ENCODE data around the gene ST3GAL3.

Gene ST3GAL3, protein sequence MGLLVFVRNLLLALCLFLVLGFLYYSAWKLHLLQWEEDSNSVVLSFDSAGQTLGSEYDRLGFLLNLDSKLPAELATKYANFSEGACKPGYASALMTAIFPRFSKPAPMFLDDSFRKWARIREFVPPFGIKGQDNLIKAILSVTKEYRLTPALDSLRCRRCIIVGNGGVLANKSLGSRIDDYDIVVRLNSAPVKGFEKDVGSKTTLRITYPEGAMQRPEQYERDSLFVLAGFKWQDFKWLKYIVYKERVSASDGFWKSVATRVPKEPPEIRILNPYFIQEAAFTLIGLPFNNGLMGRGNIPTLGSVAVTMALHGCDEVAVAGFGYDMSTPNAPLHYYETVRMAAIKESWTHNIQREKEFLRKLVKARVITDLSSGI

GRCh38 chr1:43707190-43708001 lies at the start of gene ST3GAL3:
Gene ST3GAL3 (plus strand): TSS chr1:43707536. CDS start chr1:43736263, 28,727 bp downstream.
- TF ChIP-seq YY1 (IDR thresholded peaks at IDR 0.05; ENCODE audit: insufficient read depth, insufficient read length) (peak; percentile 85), SUZ12 (IDR thresholded peaks at IDR 0.05; ENCODE audit: extremely low read depth, insufficient read depth, insufficient read length) (no peak)
- Histone ChIP-seq H3K27me3 (ENCODE audit: insufficient read depth, insufficient read length) (no peaks in the 10 kb centered on the region), H3K36me3 (ENCODE audit: insufficient read depth, insufficient read length, low read length) (peaks cover 70% of the 10 kb centered on the region), H3K9ac (ENCODE audit: insufficient read length, low read depth) (peak within 1 kb of the TSS; percentile 100), H3K4me3 (ENCODE audit: insufficient read length, low read depth) (peak within 1 kb of the TSS; percentile 94), H3K4me1 (ENCODE audit: insufficient read depth, insufficient read length) (peaks cover 10% of the 10 kb centered on the region), H3K9me3 (ENCODE audit: insufficient read depth, low read length) (no peaks in the 10 kb centered on the region)
- DNase-seq (ENCODE audit: low read depth, low spot score): peak; percentile 95

DNA sequence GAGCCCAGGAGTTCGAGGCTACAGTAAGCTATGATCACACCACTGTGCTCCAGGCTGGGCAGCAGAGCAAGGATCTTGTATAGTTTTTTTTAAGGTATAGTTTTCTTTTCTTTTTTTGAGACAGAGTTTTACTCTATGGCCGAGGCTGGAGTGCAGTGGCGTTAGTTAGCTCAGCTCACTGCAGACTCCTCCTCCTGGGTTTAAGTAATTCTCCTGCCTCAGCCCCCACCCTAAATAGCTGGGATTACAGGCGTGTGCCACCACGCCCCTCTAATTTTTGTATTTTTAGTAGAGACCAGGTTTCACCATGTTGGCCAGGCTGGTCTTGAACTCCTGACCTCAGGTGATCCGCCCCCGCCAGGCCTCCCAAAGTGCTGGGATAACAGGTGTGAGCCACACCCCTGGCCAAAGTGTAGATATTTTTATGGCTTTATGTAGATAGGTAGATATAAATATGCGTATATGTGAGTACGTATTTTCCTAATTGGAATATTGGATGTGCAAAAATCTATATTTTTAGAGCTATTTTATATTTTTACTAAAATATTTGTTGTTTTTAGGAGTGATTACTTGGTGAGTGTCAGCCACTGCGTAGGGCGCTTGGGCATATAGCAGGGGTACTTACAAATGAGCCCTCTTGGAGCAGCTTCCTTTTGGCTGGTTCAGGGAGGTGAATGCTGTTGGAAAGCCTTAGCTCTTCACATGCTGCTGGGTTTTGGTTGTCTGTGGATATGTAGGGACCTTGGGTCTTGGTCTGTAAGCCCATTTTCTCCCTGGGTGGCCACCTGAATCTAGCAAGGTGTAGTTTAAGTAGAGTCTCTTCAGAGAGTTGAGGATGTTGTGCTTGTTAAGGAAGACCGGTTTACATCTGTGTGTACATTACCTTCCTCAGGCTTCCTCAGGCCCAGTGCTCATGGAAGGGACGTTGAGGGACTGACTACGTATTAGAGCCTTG lies 47.8 kb upstream of the ST3GAL3 start:
- H3K4me3 ChIP-seq (ENCODE audit: insufficient read length, low read depth): no peak overlapping the region
- H3K36me3 ChIP-seq (ENCODE audit: insufficient read depth, insufficient read length, low read length): peaks cover 94% of the 10 kb centered on the region
- TF ChIP-seq SUZ12 (IDR thresholded peaks at IDR 0.05; ENCODE audit: extremely low read depth, insufficient read depth, insufficient read length): no peak
- TF ChIP-seq YY1 (IDR thresholded peaks at IDR 0.05; ENCODE audit: insufficient read depth, insufficient read length): no peak
- no peak for TF ChIP-seq ZNF274 (IDR thresholded peaks at IDR 0.05; ENCODE audit: low read depth, low read length)
- no peaks in the 10 kb centered on the region for H3K9me3 ChIP-seq (ENCODE audit: insufficient read depth, low read length)
- no peak for DNase-seq (ENCODE audit: low read depth, low spot score)
- no peaks in the 10 kb centered on the region for H3K27me3 ChIP-seq (ENCODE audit: insufficient read depth, insufficient read length)
- H3K4me1 ChIP-seq (ENCODE audit: insufficient read depth, insufficient read length): peaks cover 7% of the 10 kb centered on the region
- H3K9ac ChIP-seq (ENCODE audit: insufficient read length, low read depth): peak overlapping the region; percentile 22

DNA sequence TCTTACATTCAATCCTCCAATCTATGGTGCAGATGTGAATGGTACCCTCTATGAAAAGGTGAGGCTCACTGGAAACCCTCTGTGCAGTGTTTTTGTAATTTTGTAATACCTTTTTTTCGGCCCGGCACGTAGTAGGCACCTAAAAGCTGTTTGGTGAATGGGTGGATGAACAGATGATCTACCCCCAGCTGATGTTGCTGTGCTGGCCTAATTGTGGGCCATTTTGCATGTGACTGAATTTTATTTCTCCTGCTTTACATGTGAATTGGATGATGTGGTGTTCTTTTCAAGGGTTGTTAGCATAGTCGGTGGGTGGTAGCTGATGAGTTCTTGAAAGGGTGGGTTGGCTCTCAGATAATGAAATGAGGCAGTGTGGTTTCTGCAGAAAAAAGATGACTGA lies 47.0 kb upstream of the ST3GAL3 start:
- no peak for TF ChIP-seq YY1 (IDR thresholded peaks at IDR 0.05; ENCODE audit: insufficient read depth, insufficient read length)
- TF ChIP-seq ZNF274 (IDR thresholded peaks at IDR 0.05; ENCODE audit: low read depth, low read length): no peak
- TF ChIP-seq SUZ12 (IDR thresholded peaks at IDR 0.05; ENCODE audit: extremely low read depth, insufficient read depth, insufficient read length): no peak
- no peaks in the 10 kb centered on the region for H3K27me3 ChIP-seq (ENCODE audit: insufficient read depth, insufficient read length)
- no peak overlapping the region for H3K9ac ChIP-seq (ENCODE audit: insufficient read length, low read depth)
- peaks cover 94% of the 10 kb centered on the region for H3K36me3 ChIP-seq (ENCODE audit: insufficient read depth, insufficient read length, low read length)
- peaks cover 7% of the 10 kb centered on the region for H3K4me1 ChIP-seq (ENCODE audit: insufficient read depth, insufficient read length)
- no peaks in the 10 kb centered on the region for H3K9me3 ChIP-seq (ENCODE audit: insufficient read depth, low read length)
- peak; percentile 96 for DNase-seq (ENCODE audit: low read depth, low spot score)
- no peak overlapping the region for H3K4me3 ChIP-seq (ENCODE audit: insufficient read length, low read depth)

DNA sequence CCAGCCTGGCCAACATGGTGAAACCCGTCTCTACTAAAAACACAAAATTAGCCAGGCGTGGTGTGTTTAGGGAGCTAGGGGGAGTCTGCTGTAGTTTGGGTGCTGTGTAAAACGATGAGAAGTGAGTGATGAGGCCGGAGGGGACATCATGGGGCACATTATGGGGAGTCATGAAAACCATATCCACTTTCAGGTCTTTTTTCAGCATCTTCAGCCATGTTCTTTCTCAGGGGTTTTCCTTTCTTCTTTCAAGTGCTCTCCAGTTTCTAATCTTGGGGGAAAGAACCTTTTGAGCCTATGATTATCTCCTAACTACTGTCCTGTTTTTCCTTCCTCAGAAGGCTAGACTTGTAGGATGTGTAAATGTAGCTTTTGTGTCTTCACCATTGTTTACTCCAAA lies 43.0 kb upstream of the ST3GAL3 start:
- DNase-seq (ENCODE audit: low read depth, low spot score): no peak
- Histone ChIP-seq H3K9ac (ENCODE audit: insufficient read length, low read depth) (no peak overlapping the region), H3K4me1 (ENCODE audit: insufficient read depth, insufficient read length) (peaks cover 5% of the 10 kb centered on the region), H3K36me3 (ENCODE audit: insufficient read depth, insufficient read length, low read length) (peaks cover 99% of the 10 kb centered on the region), H3K9me3 (ENCODE audit: insufficient read depth, low read length) (no peaks in the 10 kb centered on the region), H3K27me3 (ENCODE audit: insufficient read depth, insufficient read length) (no peaks in the 10 kb centered on the region), H3K4me3 (ENCODE audit: insufficient read length, low read depth) (no peak overlapping the region)
- TF ChIP-seq ZNF274 (IDR thresholded peaks at IDR 0.05; ENCODE audit: low read depth, low read length) (no peak), YY1 (IDR thresholded peaks at IDR 0.05; ENCODE audit: insufficient read depth, insufficient read length) (no peak), SUZ12 (IDR thresholded peaks at IDR 0.05; ENCODE audit: extremely low read depth, insufficient read depth, insufficient read length) (no peak)

DNA sequence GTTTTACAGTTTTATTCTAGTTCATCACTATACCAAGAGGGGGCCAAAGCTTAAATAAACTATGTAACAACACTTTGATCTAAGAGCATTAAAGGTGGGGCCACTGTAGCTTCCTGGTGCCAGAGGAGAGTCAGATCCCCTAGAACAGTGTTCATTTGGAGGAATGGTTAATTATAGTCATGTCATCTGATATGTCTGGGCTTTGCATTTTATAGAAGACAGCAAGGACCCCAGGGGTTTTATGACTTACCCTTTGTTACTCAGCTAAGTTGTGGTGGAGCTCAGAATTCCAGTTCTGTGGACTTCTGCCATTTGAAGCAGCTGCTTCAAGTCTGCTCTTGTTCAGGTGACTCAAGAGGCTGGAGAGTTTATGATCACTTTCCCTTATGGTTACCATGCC lies 40.7 kb upstream of the ST3GAL3 start:
- H3K9me3 ChIP-seq (ENCODE audit: insufficient read depth, low read length): no peaks in the 10 kb centered on the region
- H3K9ac ChIP-seq (ENCODE audit: insufficient read length, low read depth): no peak overlapping the region
- no peak overlapping the region for H3K4me3 ChIP-seq (ENCODE audit: insufficient read length, low read depth)
- TF ChIP-seq ZNF274 (IDR thresholded peaks at IDR 0.05; ENCODE audit: low read depth, low read length) (no peak), YY1 (IDR thresholded peaks at IDR 0.05; ENCODE audit: insufficient read depth, insufficient read length) (no peak), SUZ12 (IDR thresholded peaks at IDR 0.05; ENCODE audit: extremely low read depth, insufficient read depth, insufficient read length) (no peak)
- H3K27me3 ChIP-seq (ENCODE audit: insufficient read depth, insufficient read length): no peaks in the 10 kb centered on the region
- no peak for DNase-seq (ENCODE audit: low read depth, low spot score)
- H3K36me3 ChIP-seq (ENCODE audit: insufficient read depth, insufficient read length, low read length): peaks cover 97% of the 10 kb centered on the region
- H3K4me1 ChIP-seq (ENCODE audit: insufficient read depth, insufficient read length): peaks cover 4% of the 10 kb centered on the region

DNA sequence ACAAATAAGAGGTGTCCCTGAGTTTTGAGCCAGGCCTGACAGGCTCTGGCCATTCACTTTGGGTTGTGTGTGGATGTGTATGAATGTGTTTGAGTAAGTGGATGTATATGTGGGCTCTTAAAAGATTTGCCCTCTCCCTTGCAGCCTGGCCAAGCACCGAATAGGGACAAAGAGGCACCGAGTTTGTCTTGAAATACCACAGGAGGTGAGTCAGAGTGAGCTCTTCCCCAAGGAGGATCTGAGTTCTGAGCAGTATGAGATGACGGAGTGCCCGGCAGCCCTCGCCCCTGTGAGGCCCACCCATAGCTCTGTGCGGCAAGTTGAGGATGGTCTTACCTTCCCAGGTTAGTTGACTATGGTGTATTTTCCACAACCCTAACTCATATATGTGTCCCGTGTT lies 38.4 kb upstream of the ST3GAL3 start:
- Histone ChIP-seq H3K36me3 (ENCODE audit: insufficient read depth, insufficient read length, low read length) (peaks cover 93% of the 10 kb centered on the region), H3K27me3 (ENCODE audit: insufficient read depth, insufficient read length) (no peaks in the 10 kb centered on the region), H3K4me1 (ENCODE audit: insufficient read depth, insufficient read length) (peaks cover 6% of the 10 kb centered on the region), H3K9me3 (ENCODE audit: insufficient read depth, low read length) (no peaks in the 10 kb centered on the region), H3K4me3 (ENCODE audit: insufficient read length, low read depth) (no peak overlapping the region), H3K9ac (ENCODE audit: insufficient read length, low read depth) (no peak overlapping the region)
- DNase-seq (ENCODE audit: low read depth, low spot score): no peak
- TF ChIP-seq SUZ12 (IDR thresholded peaks at IDR 0.05; ENCODE audit: extremely low read depth, insufficient read depth, insufficient read length): no peak
- TF ChIP-seq YY1 (IDR thresholded peaks at IDR 0.05; ENCODE audit: insufficient read depth, insufficient read length): no peak
- no peak for TF ChIP-seq ZNF274 (IDR thresholded peaks at IDR 0.05; ENCODE audit: low read depth, low read length)

Measured in NT2/D1 (cell line).